H9 (cell line): ENCODE results near the gene DBF4. TPM values are rescaled to one million over a fixed set of nuclear protein-coding genes. Genes with fewer than 3 reads are reported as not detected.

Experiments used
- DNase-seq: peaks from one replicate; pipeline ENCODE4 v3.0.0-alpha.2; 2017
- H2AFZ ChIP-seq: one replicate; pipeline ENCODE4 v1.6.1; 2013; ENCODE audit warnings: mild to moderate bottlenecking, low read length, control low read depth, moderate library complexity
- H2AK5ac ChIP-seq: 2 replicates; pipeline ENCODE4 v1.6.1; 2013; ENCODE audit warnings: low read length, control low read depth, mixed read lengths; ENCODE audit not compliant: insufficient read length
- H2BK120ac ChIP-seq: one replicate; pipeline ENCODE4 v1.6.1; 2013; ENCODE audit warnings: low read depth, mild to moderate bottlenecking, low read length, control low read depth, inconsistent platforms; ENCODE audit not compliant: poor library complexity, severe bottlenecking
- H2BK12ac ChIP-seq: 2 replicates; pipeline ENCODE4 v1.6.1; 2013; ENCODE audit warnings: low read length, control low read depth, mixed read lengths, low read depth; ENCODE audit not compliant: insufficient read length
- H2BK15ac ChIP-seq: 2 replicates; pipeline ENCODE4 v1.6.1; 2013; ENCODE audit warnings: low read depth, low read length, control low read depth
- H2BK20ac ChIP-seq: one replicate; pipeline ENCODE4 v1.6.1; 2013; ENCODE audit warnings: low read depth, mild to moderate bottlenecking, low read length, control low read depth, inconsistent platforms; ENCODE audit not compliant: poor library complexity, severe bottlenecking
- H2BK5ac ChIP-seq: 2 replicates; pipeline ENCODE4 v1.6.1; 2013; ENCODE audit warnings: low read length, control low read depth, mixed read lengths; ENCODE audit not compliant: insufficient read length
- H3K14ac ChIP-seq: 2 replicates; pipeline ENCODE4 v1.6.1; 2013; ENCODE audit warnings: low read length, control low read depth; ENCODE audit not compliant: insufficient read depth
- H3K18ac ChIP-seq: 2 replicates; pipeline ENCODE4 v1.6.1; 2013; ENCODE audit warnings: low read depth, mild to moderate bottlenecking, mixed read lengths, low read length, control low read depth; ENCODE audit not compliant: insufficient read length
- H3K23ac ChIP-seq: 2 replicates; pipeline ENCODE4 v1.6.1; 2013; ENCODE audit warnings: low read length, control low read depth, mixed read lengths, low read depth; ENCODE audit not compliant: insufficient read length
- H3K23me2 ChIP-seq: 2 replicates; pipeline ENCODE4 v1.6.1; 2013; ENCODE audit warnings: low read depth, mild to moderate bottlenecking, mixed read lengths, low read length, control low read depth; ENCODE audit not compliant: insufficient read length, poor library complexity, severe bottlenecking
- H3K27ac ChIP-seq: 2 replicates; pipeline ENCODE4 v1.5.1; 2013; ENCODE audit warnings: low read length, control low read depth, mixed read lengths, low read depth; ENCODE audit not compliant: insufficient read length
- H3K27me3 ChIP-seq: 2 replicates; pipeline ENCODE4 v1.6.1; 2013; ENCODE audit warnings: low read length, control low read depth, inconsistent platforms; ENCODE audit not compliant: insufficient read depth
- H3K4ac ChIP-seq: 2 replicates; pipeline ENCODE4 v1.6.1; 2013; ENCODE audit warnings: low read depth, mild to moderate bottlenecking, control low read depth, inconsistent platforms, low read length, moderate library complexity
- H3K4me1 ChIP-seq: 2 replicates; pipeline ENCODE4 v1.6.1; 2013; ENCODE audit warnings: low read length, control low read depth, inconsistent platforms; ENCODE audit not compliant: insufficient read depth
- H3K4me2 ChIP-seq: 2 replicates; pipeline ENCODE4 v1.6.1; 2013; ENCODE audit warnings: low read length, control low read depth, mixed read lengths; ENCODE audit not compliant: insufficient read length, insufficient read depth
- H3K56ac ChIP-seq: 2 replicates; pipeline ENCODE4 v1.6.1; 2013; ENCODE audit warnings: low read depth, mild to moderate bottlenecking, mixed read lengths, low read length, control low read depth; ENCODE audit not compliant: insufficient read length
- H3K79me1 ChIP-seq: 2 replicates; pipeline ENCODE4 v1.6.1; 2013; ENCODE audit warnings: low read depth, mild to moderate bottlenecking, moderate library complexity, low read length, control low read depth, inconsistent platforms; ENCODE audit not compliant: insufficient read depth, poor library complexity, severe bottlenecking
- H3K79me2 ChIP-seq: 2 replicates; pipeline ENCODE4 v1.6.1; 2013; ENCODE audit warnings: low read length, control low read depth, inconsistent platforms; ENCODE audit not compliant: insufficient read depth
- H3K9ac ChIP-seq: 2 replicates; pipeline ENCODE4 v1.6.1; 2013; ENCODE audit warnings: low read length, control low read depth, mixed read lengths; ENCODE audit not compliant: insufficient read length; ENCODE audit errors: extremely low read depth
- H3K9me3 ChIP-seq: one replicate; pipeline ENCODE4 v1.6.1; 2013; ENCODE audit warnings: low read depth, low read length, inconsistent platforms; ENCODE audit not compliant: control insufficient read depth
- H3T11ph ChIP-seq: one replicate; pipeline ENCODE4 v1.6.1; 2013; ENCODE audit warnings: mild to moderate bottlenecking, low read length, control low read depth, inconsistent platforms
- H4K20me1 ChIP-seq: one replicate; pipeline ENCODE4 v1.6.1; 2013; ENCODE audit not compliant: control insufficient read depth, insufficient read length, insufficient read depth
- H4K5ac ChIP-seq: 2 replicates; pipeline ENCODE4 v1.6.1; 2013; ENCODE audit warnings: low read depth, mild to moderate bottlenecking, mixed read lengths, low read length, control low read depth; ENCODE audit not compliant: insufficient read length
- H4K8ac ChIP-seq: replicated peaks from 2 replicates; pipeline ENCODE4 v1.6.1; 2013; ENCODE audit warnings: low read length, control low read depth, mixed read lengths, low read depth; ENCODE audit not compliant: insufficient read length
- H4K91ac ChIP-seq: 2 replicates; pipeline ENCODE4 v1.6.1; 2013; ENCODE audit warnings: low read depth, mild to moderate bottlenecking, moderate library complexity, mixed read lengths, low read length, control low read depth; ENCODE audit not compliant: insufficient read length
- H3K27ac Mint-ChIP-seq, 3 experiments: 2 replicates in 2 of 3; 3 replicates in 1 of 3; pipeline ENCODE4 v1.8.0; 2020 to 2021; ENCODE audit warnings: mixed read lengths in 3 of 3, mild to moderate bottlenecking in 1 of 3, moderate library complexity in 1 of 3
- H3K27me3 Mint-ChIP-seq: 2 replicates; pipeline ENCODE4 v1.8.0; 2021; ENCODE audit warnings: low read depth, mild to moderate bottlenecking, moderate library complexity, mixed read lengths
- H3K36me3 Mint-ChIP-seq, 3 experiments: 2 replicates in 2 of 3; 3 replicates in 1 of 3; pipeline ENCODE4 v1.8.0; 2020 to 2021; ENCODE audit warnings: low read depth in 3 of 3, mixed read lengths in 3 of 3; ENCODE audit not compliant: insufficient read depth in 1 of 3
- H3K4me1 Mint-ChIP-seq, 2 experiments: 2 replicates each; pipeline ENCODE4 v1.8.0; 2020; ENCODE audit warnings: mixed read lengths in 2 of 2
- H3K4me3 Mint-ChIP-seq, 2 experiments: 2 replicates in 1 of 2; 3 replicates in 1 of 2; pipeline ENCODE4 v1.8.0; 2020 to 2021; ENCODE audit warnings: mild to moderate bottlenecking in 2 of 2, mixed read lengths in 2 of 2, moderate library complexity in 1 of 2
- H3K9me3 Mint-ChIP-seq, 2 experiments: 2 replicates in 1 of 2; 3 replicates in 1 of 2; pipeline ENCODE4 v1.8.0; 2020; ENCODE audit warnings: mild to moderate bottlenecking in 2 of 2, mixed read lengths in 2 of 2, moderate library complexity in 1 of 2
- WGBS: extraction: QIAGEN DNeasy Blood & Tissue Kit; methylation state at CpG from one replicate; pipeline ENCODE4 v1.1.7; 2013; ENCODE audit warnings: missing lambda C conversion rate, low lambda C conversion rate, mixed read lengths; ENCODE audit not compliant: insufficient read length; ENCODE audit errors: extremely low coverage; 5-methylcytosine and 5-hydroxymethylcytosine counted together
- total RNA-seq: library from RNA; stranded (reverse); gene quantifications from 2 replicates; pipeline ENCODE4 v1.2.1, GENCODE V29; 2021
- TF ChIP-seq, protein P1 (sequence below): fragments of 200-600 bp; sonication (generic); conservative IDR thresholded peaks from 3 replicates; pipeline ENCODE4 v1.8.0; 2021; ENCODE audit warnings: antibody characterized with exemption, mild to moderate bottlenecking

DBF4 gene
- total RNA-seq, 1 experiment from 2014 or later, result 75.9 TPM

DNA sequence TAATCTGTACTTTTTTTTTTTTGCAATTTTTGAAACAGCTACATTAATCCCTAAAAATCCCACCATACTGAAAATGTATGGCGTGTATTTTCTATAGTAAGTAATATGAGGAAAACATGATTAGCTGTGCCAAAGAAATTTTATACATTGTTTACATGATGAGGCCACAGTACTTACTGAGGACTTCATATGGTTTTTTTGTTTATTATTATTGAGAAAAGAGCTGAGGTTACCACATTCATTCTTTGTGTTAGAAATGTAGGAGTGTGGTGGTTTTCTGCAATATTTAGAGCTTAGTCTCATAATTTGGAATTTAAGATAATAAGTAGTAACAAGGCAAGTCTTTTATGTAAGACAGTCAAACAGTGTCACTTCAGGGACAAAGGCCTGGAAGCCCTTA is 45.2 kb upstream of the DBF4 start:
- H3K4ac ChIP-seq, result no peak overlapping the region
- H4K91ac ChIP-seq, result no peak overlapping the region
- Mint-ChIP-seq H3K4me3 (no peak overlapping the region), H3K36me3 (peaks cover 5 to 19% (median 7%) of the 10 kb centered on the region in 3 experiments; a peak in 6 of 7 replicates), H3K27ac (no peak overlapping the region), H3K27me3 (no peaks in the 10 kb centered on the region), H3K9me3 (peaks cover 10 to 13% of the 10 kb centered on the region in 2 experiments), H3K4me1 (no peaks in the 10 kb centered on the region)
- H3K27me3 ChIP-seq, result no peaks in the 10 kb centered on the region
- H2AK5ac ChIP-seq, result no peak overlapping the region
- H3K23ac ChIP-seq, result no peak overlapping the region
- no peaks in the 10 kb centered on the region for H4K20me1 ChIP-seq
- no peaks in the 10 kb centered on the region for H3K23me2 ChIP-seq
- no peak overlapping the region for H4K8ac ChIP-seq
- TF ChIP-seq, protein P1, sequence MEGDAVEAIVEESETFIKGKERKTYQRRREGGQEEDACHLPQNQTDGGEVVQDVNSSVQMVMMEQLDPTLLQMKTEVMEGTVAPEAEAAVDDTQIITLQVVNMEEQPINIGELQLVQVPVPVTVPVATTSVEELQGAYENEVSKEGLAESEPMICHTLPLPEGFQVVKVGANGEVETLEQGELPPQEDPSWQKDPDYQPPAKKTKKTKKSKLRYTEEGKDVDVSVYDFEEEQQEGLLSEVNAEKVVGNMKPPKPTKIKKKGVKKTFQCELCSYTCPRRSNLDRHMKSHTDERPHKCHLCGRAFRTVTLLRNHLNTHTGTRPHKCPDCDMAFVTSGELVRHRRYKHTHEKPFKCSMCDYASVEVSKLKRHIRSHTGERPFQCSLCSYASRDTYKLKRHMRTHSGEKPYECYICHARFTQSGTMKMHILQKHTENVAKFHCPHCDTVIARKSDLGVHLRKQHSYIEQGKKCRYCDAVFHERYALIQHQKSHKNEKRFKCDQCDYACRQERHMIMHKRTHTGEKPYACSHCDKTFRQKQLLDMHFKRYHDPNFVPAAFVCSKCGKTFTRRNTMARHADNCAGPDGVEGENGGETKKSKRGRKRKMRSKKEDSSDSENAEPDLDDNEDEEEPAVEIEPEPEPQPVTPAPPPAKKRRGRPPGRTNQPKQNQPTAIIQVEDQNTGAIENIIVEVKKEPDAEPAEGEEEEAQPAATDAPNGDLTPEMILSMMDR, result no peak
- no peak overlapping the region for H3K56ac ChIP-seq
- H2BK20ac ChIP-seq, result no peak overlapping the region
- H3K4me1 ChIP-seq, result no peaks in the 10 kb centered on the region
- no peaks in the 10 kb centered on the region for H3K9me3 ChIP-seq
- no peak overlapping the region for H2BK12ac ChIP-seq
- WGBS, result no CpG with 5 or more reads among the region's 1 CpG
- no peak overlapping the region for H2BK120ac ChIP-seq
- H3K27ac ChIP-seq, result no peak overlapping the region
- H2BK5ac ChIP-seq, result no peak overlapping the region
- no peak overlapping the region for H3K18ac ChIP-seq
- H3K4me2 ChIP-seq, result no peak overlapping the region
- no peak overlapping the region for H3T11ph ChIP-seq
- no peak overlapping the region for H2AFZ ChIP-seq
- no peaks in the 10 kb centered on the region for H3K79me1 ChIP-seq
- H3K9ac ChIP-seq, result no peak overlapping the region
- H4K5ac ChIP-seq, result no peak overlapping the region
- DNase-seq, result no peak
- H3K79me2 ChIP-seq, result no peaks in the 10 kb centered on the region
- no peak overlapping the region for H2BK15ac ChIP-seq
- H3K14ac ChIP-seq, result no peak overlapping the region
